GM18511 (cell line): Measurements from ENCODE around the gene OMP.

ENCODE experiments used
- ATAC-seq: cut with Tn5 transposase; IDR thresholded peaks from one replicate; pipeline ENCODE4 v1.9.1; 2021; ENCODE audit warnings: mild to moderate bottlenecking, moderate library complexity; ENCODE audit not compliant: unreplicated experiment

Gene OMP

DNA sequence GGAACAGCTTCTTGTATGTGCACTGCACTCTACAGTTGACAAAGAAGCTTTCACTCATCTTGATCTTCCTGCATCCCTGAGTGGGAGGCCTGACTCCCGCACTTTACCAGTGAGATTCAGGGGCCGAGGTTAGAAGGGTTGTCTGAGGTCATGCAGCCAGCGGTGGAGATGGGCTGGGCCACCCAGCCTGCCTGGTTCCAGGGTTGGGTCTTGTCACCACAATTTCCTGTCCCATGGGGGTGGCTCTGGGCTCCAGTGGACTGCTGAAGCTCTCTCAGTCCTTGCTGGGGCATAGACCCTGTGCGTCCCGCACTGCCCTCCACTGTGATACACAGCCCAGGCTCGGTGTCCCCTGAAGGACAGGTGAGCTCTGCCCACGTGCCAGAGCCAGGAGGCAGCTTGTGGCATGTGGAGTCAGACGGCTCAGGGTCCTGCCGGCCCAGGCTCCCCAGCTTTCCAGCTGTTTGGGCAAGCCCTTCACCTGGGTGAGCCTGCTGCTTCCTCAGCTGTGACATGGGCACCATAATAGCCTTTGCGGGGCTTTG, 18.5 kb downstream of the OMP start:
- no peak for ATAC-seq

DNA sequence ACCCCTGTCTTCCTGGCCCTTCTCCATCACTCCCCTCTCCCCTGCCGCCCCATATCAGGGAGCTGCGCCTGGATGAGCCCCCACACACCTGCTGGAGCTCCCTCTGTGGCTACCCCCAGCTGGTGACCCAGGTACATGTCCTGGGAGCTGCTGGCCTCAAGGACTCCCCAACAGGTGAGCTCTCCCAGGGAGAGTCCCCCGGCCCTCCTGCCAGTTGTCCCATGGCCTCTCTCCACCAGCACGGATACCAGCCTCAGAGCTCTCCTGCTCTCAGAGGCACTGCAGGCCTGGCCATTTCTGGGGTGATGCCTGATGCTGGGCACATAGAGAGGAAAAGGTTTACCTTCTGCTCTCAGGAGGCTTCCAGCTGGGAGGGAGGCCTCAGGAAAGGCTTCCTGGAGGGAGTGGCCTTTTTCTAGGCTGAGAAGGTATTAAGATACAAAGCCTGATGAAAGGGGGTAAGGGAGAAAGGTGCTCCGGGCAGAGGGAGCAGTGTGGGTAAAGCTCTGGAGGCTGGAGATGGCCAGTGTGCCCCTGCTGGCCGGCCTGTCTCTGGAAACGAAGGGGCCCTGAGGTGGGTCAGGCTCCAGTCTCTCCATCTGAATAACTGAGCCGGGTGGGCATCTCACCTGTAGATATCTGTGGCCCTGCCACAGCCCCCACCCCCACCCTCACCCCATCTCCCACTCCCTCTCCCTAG, 19.4 kb downstream of the OMP start:
- ATAC-seq: no peak

DNA sequence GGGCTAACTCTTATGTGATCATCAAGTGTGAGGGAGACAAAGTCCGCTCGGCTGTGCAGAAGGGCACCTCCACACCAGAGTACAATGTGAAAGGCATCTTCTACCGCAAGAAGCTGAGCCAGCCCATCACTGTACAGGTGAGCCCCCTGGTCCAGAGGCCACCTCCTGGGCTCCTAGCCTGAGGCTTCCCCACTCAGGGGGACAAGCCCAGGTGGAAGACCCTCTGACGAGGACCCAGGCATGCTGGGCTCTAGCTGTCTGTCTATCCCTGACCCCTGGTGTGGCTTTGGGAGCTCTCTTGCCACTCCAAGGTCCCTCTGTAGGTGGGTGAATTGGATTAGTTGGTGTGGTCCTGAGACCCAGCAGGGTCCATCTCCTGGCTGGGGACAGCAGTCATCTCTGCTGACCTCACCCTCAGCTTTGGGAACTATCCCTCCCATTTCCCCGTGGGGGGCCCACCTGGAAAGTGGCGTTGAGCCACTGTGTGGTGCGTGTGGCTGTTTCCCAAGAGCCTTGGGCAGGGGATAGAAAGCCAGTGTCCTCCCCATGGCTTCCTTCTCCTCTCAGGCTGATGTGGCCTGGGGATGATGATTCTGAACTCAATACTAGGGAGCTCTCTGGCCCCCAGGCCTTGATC, 20.1 kb downstream of the OMP start:
- ATAC-seq: no peak

DNA sequence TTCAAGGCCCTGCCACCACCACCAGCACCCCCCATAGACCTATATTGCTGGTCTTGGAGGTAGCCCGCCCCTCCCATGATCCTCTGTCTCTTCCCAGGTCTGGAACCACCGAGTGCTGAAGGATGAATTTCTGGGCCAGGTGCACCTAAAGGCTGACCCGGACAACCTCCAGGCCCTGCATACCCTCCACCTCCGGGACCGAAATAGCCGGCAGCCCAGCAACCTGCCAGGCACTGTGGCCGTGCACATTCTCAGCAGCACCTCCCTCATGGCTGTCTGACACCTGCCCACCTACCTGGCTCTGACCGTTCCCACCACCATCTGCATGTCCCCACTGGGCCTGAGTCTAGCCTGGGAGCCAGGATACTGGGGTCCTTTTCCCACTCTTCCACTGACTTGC, 21.0 kb downstream of the OMP start:
- no peak for ATAC-seq

DNA sequence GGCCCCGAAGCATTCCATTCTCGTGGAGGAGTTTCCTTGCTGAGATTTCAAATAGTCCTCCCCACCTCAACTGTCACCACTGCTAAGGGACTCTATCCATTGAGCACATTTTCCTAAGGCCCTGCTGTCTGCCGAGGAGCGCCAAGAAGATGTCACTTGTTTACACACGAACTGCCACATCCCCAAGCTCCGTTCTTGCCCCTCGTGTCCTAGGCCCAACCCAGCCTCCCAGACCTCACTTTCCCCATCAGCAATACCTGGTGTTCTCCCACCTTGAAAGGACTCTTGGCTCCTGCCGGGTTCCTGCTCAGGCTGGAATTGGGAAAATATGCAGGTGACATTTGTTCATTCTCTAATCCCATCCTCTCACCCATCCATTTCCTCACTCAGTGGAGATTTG, 21.4 kb downstream of the OMP start:
- no peak for ATAC-seq

DNA sequence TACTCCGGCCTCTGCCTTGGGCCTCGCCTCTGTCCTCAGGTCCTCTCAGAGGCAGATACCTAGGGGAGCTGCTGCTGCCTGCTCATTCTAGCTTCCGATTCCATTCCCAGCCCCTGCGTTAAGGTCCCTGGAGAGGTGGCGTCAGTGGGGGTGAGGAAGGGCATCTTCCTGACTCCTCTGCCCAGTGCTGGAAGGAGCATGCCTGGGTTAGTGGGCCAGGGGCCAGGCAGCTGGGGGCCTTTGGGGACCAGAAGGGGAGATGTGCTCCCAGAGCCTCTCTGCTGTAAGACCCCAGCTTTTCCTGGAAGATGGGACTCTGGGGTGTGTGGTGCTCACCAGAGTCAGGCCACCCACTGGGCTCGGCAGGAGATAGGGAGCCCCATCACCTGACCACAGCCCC, 21.8 kb downstream of the OMP start:
- no peak for ATAC-seq

DNA sequence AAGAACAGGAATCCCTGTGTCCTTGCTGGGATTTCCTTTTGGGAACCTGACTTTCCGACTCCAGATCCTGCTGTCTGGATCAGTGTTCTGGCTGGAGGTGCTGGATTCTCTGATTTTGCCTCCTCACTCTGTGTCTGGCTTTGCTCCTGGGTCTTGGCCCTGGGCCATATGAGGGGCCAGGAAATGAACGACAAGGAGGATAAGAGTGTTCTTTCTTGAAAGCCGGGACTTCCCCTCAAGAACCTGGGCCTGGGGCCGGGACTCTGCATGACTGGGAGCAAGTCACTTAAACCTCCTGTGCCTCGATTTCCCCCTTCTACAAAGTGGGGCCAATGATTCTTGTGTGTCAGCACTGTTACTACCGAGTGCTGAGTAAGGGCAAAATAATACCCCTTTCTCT, 22.6 kb downstream of the OMP start:
- ATAC-seq: no peak

DNA sequence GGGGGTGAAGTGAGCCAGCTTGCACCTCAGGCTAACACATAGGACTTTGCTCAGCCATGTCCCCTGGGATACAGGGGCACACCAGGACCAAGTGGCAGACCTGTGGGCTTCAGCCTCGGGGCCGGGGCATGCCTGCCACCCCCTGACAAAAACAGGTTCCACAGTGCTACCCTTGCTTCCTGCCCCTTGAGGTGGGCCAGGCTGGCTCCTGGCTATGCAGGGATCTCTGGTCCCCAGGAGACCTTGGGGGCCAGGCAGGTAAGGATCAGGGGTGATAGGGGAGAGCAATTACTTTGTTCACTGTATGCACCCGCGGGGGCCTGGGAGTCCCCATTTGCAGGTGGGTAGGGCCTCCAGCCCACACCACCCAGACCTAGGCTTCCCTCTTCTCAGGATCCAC, 23.1 kb downstream of the OMP start:
- no peak for ATAC-seq

DNA sequence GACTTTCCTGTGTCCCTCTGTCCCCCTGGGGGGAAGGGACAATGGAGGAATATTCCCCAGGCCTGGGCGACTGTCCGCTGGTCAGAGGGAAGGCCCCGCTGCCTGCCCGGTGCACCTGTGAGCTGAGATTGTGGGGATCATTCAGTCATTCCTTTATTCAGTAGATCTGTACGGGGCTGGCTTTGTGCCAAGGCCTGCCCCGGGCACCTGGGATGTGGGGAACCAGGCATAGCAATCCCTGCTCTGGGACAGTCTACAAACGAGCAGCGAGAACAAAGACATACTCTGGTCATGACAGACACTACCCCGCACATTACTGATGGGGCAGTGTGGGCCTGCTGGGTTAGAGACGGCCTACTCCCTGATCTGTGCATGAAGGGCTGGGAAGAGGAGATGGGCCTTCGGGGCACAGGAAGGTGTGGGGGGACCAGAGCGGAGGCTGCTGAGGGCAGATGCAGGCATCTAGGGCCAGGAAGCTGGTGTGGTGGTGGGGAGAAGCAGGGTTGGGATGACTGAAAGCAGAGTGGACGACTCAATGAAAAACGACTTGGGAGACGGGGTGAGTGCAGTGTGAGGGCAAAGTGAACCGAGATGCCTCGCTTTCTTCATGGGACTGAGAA, 23.6 kb downstream of the OMP start:
- no peak for ATAC-seq

DNA sequence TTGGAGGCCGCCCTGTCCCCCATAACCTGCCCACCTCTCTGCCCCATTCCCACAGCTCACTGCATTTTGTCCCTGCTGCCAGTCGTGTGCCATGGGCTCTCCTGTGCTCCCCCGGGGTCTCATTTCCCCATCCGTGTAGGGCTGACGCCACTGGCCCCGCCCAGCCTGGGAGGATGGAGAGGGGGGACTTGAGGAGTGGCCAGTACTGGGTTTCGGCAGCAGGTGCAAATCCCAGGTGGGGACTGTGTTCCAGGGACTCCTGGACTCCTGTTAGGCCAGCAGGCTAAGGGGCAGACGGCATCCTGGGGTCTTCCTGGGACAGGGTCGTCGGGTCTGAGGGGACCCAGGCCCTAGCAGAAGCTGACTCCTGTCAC, 24.2 kb downstream of the OMP start:
- ATAC-seq: no peak

DNA sequence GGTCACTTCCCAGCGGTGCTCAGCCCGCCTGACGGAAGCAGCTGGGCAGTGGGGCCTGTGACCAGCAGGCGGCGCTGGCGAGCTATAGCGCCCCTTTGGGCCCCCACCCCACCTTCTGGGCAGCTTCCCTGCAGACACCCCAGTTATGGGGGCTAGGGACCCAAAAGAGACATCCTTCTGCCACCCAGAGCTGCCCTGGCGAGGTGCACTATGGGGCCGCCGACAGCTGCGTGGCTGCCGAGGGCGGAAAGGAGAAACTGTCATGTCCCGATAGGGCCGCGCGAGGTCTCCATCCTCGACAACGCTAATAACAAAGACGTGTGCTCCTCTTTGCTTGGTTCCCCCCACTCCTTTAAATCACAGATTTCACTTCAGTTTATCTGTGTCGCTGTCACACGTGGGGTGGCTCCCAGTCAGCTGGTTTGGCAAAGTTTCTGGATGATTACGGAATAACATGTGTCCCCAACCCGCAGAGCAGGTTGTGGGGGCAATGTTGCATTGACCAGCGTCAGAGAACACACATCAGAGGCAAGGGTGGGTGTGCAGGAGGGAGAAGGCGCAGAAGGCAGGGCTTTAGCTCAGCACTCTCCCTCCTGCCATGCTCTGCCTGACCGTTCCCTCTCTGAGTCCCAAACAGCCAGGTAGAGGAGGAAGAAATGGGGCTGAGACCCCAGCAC, 24.7 kb downstream of the OMP start:
- peak; percentile 64 for ATAC-seq

DNA sequence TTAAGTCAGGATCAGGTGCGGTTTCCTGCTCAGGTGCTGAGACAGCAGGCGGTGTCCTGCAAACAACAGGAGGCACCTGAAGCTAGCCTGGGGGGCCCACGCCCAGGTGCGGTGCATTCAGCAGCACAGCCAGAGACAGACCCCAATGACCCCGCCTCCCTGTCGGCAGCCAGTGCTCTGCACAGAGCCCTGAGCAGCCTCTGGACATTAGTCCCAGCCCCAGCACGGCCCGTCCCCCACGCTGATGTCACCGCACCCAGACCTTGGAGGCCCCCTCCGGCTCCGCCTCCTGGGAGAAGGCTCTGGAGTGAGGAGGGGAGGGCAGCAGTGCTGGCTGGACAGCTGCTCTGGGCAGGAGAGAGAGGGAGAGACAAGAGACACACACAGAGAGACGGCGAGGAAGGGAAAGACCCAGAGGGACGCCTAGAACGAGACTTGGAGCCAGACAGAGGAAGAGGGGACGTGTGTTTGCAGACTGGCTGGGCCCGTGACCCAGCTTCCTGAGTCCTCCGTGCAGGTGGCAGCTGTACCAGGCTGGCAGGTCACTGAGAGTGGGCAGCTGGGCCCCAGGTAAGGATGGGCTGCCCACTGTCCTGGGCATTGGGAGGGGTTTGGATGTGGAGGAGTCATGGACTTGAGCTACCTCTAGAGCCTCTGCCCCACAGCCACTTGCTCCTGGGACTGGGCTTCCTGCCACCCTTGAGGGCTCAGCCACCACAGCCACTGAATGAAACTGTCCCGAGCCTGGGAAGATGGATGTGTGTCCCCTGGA, 25.5 kb downstream of the OMP start, which contains the start of gene MYO7A:
Gene MYO7A, plus strand, starts transcription at position 327 of the 772 bp plus-strand sequence. CDS start 2,389 bp downstream, outside the sequence.
- no peak for ATAC-seq

DNA sequence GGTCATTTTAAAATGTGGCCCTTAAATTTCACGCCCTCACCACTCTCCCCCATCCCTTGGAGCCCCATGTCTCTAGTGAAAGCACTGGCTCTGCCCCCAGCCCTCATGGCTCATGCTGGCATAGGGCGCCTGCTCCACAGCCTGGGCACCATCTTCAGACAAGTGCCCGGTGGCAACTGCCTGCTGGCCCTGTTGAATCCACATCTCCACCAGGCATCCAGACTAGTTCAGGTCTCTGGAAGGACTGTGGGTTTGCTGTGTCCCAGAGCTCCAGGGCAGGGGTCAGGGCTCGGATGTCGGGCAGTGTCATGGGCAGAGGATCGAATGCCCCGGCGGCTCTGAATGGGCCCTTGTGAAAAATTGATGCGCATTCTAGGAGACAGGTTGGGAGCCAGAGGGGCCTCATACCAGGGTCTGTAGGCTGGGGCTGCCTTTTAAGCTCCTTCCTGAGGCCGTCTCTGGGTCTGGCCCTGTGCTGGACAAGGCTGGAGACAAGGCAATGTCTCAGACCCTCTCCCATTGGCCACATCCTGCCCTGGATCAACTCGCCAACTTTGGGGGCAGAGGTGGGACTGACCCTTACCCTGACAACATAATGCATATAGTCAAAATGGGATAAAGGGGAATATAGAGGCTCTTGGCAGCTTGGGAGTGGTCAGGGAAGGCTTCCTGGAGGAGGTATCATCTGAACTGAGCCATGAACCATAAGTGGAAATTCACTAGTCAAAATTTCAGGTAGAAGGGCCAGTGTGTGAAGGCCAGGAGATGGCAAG, 26.6 kb downstream of the OMP start:
- no peak for ATAC-seq

DNA sequence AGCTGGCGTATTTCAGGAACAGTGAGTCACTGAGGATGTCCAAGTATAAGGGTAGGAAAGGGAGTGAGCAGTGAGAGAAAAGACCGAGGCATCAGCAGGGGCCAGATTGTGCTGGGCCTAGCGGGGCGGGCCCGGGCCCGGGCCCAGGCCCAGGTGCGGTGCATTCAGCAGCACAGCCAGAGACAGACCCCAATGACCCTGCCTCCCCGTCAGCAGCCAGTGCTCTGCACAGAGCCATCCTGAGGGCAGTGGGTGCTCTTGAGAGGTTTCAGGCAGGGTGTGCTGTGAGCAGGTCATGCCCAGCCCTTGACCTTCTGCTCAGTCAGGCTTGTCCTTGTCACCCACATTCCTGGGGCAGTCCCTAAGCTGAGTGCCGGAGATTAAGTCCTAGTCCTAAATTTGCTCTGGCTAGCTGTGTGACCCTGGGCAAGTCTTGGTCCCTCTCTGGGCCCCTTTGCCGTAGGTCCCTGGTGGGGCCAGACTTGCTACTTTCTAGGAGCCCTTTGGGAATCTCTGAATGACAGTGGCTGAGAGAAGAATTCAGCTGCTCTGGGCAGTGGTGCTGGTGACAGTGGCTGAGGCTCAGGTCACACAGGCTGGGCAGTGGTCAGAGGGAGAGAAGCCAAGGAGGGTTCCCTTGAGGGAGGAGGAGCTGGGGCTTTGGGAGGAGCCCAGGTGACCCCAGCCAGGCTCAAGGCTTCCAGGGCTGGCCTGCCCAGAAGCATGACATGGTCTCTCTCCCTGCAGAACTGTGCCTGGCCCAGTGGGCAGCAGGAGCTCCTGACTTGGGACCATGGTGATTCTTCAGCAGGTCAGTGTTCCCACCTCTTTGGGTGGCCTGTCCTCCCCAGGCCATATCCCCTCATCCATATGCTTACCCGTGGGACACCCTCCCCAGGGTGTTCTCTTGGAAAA, 27.5 kb downstream of the OMP start:
- no peak for ATAC-seq

DNA sequence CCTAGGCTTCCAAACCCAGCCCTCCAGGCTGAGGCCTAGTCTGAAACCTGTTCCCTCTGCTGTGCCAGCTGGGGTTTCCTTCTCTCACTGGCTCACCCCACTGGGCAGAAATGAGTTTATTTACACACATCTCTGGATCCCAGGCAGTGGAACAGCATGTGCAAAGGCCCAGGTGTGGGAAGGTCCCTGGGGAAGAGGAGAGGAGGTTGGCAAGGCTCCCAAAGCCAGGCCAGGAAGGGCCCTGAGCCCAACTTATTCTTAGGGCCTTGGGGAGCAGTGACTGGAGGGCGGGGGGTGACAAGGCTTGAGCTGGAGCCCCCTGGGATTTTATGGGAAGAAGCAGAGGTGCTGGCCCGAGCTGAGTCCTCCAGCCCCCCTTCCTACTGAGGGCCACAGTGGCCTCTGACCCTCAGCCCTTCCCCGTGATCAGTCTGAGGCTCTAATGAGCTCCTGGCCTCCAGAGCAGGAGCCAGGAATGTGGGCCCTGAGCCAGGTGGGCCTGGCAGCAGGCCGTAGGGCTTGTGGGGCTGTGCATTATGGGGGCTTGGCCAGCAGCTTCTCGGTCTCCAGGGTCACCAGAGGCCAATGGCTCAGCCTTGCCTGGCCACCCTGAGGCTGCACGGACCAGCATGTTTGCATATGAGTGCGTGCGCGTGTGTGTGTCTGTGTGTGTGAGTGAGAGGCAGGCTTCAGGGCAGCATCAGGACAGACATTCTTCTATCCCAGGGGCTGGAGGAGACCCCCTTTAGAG, 28.3 kb downstream of the OMP start:
- ATAC-seq: no peak

DNA sequence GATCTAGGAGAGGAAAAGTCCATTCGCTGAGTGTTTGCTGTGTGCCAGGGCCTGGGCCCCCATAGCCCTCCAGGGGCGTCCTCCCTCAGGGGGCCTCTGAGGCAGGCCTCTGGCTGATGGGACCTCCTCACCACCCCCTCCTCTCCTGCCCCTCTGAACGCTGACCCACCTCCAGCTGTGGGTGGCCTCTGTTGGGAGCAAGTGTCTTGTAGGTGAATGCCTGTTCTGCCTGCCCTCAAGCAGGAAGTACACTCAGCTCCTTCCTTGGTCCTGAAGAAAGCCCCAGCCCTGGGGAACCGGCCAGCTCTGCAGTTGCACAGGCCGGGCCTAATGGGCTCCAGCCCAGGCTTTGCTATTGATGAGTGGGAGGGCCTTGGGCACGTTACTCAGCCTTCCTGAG, 28.9 kb downstream of the OMP start:
- no peak for ATAC-seq

DNA sequence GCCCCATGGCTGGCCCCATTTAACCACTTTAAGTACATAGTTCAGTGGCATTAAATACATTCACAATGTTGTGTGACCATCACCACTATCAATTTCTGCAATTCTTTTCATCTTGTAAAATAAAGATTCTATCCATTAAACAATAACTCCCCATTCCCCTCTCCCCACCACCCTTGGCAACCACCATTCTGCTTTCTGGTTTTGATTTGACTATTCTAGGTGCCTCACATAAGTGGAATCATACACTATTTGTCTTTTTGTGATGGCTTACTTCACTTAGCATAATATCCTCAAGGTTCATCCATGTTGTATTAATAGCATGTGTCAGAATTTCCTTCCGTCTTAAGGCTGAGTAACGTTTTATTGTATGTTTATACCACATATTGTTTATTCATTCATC, 32.4 kb downstream of the OMP start:
- ATAC-seq: no peak

DNA sequence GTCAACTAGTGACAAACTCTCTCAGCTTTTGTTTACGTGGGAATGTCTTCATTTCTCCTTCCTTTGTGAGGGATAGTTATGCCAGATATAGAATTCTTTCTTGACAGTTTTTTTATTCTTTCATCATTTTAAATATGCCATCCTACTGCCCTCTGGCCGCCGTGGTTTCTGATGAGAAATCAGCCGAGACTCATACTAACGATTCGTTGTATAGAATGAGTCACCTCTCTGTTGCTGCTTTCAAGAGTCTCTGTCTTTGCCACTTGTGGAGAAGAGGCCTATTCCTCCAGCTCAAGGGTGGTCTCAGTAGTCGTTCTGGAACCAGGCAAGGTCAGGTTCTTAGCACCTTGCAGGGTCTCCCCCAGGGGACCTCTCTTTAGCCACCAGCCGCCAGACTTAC, 33.4 kb downstream of the OMP start:
- ATAC-seq: no peak
